SU-DHL-6 (cell line): ENCODE data around the gene RUVBL1.
A peak's percentile ranks its signal among the peaks of the same experiment; 100 is the strongest.
"Not testable (repeated sequence)": the region's sequence is repeated elsewhere in the genome, so short reads cannot be mapped to it uniquely, and the experiment has no call there.

ENCODE experiments used
- H2AFZ ChIP-seq: fragments of 200-600 bp; sonication (generic); 2 replicates; pipeline ENCODE4 v1.6.1; 2014; ENCODE audit warnings: low read depth, mild to moderate bottlenecking, moderate library complexity, mixed read lengths, antibody characterized with exemption, low read length; ENCODE audit not compliant: severe bottlenecking
- H3F3A ChIP-seq: fragments of 200-600 bp; shearing (Covaris generic); 2 replicates; pipeline ENCODE4 v1.6.0; 2016; ENCODE audit warnings: antibody characterized with exemption, mild to moderate bottlenecking; ENCODE audit not compliant: insufficient read depth
- H3K27ac ChIP-seq: fragments of 200-600 bp; sonication (generic); 2 replicates; pipeline ENCODE4 v1.5.1; 2016; ENCODE audit warnings: low read depth, mild to moderate bottlenecking, low read length, moderate library complexity, mixed read lengths
- H3K27me3 ChIP-seq: fragments of 200-600 bp; sonication (generic), shearing (Covaris generic); 2 replicates; pipeline ENCODE4 v1.6.0; 2014; ENCODE audit warnings: mild to moderate bottlenecking, low read length
- H3K36me3 ChIP-seq: fragments of 200-600 bp; sonication (generic); 2 replicates; pipeline ENCODE4 v1.6.1; 2014; ENCODE audit warnings: mild to moderate bottlenecking, low read length, mixed read lengths
- H3K4me2 ChIP-seq: fragments of 300-600, 200-600 bp; shearing (Covaris generic), sonication (generic); 2 replicates; pipeline ENCODE4 v1.6.0; 2014; ENCODE audit warnings: low read length, low read depth, mild to moderate bottlenecking; ENCODE audit not compliant: poor library complexity, severe bottlenecking
- H3K4me3 ChIP-seq: fragments of 200-600 bp; sonication (generic); 2 replicates; pipeline ENCODE4 v1.5.1; 2014; ENCODE audit warnings: antibody characterized with exemption, low read length, mild to moderate bottlenecking, mixed read lengths; ENCODE audit not compliant: insufficient read depth, poor library complexity, severe bottlenecking
- H3K79me2 ChIP-seq: fragments of 200-600 bp; sonication (generic); 2 replicates; pipeline ENCODE4 v1.6.1; 2014; ENCODE audit warnings: mild to moderate bottlenecking, low read length, moderate library complexity; ENCODE audit not compliant: insufficient read depth
- H3K9ac ChIP-seq: fragments of 200-600 bp; sonication (generic); 2 replicates; pipeline ENCODE4 v1.7.0; 2014; ENCODE audit warnings: mild to moderate bottlenecking, low read length
- H3K9me2 ChIP-seq: fragments of 200-600 bp; sonication (generic); replicated peaks from 2 replicates; pipeline ENCODE4 v1.6.1; 2014; ENCODE audit warnings: low read length; ENCODE audit not compliant: insufficient read depth
- H3K9me3 ChIP-seq: fragments of 200-600 bp; sonication (generic); 2 replicates; pipeline ENCODE4 v1.6.1; 2014; ENCODE audit warnings: low read length, mixed read lengths; ENCODE audit not compliant: insufficient read depth
- H4K20me1 ChIP-seq: fragments of 200-600 bp; sonication (generic); 2 replicates; pipeline ENCODE4 v1.6.1; 2014; ENCODE audit warnings: low read depth, mild to moderate bottlenecking, antibody characterized with exemption, low read length, moderate library complexity, mixed read lengths
- CTCF ChIP-seq: fragments of 200-600 bp; sonication (generic); IDR thresholded peaks from one replicate; pipeline ENCODE4 v1.5.1; 2017; ENCODE audit warnings: antibody characterized with exemption, mild to moderate bottlenecking, low read length, moderate library complexity; ENCODE audit not compliant: insufficient read depth, poor library complexity, severe bottlenecking
- EZH2phosphoT487 ChIP-seq: fragments of 200-600 bp; sonication (generic), shearing (Covaris generic); conservative IDR thresholded peaks from 2 replicates; pipeline ENCODE4 v1.6.1; 2018; ENCODE audit warnings: mild to moderate bottlenecking, antibody characterized with exemption, low read length, moderate library complexity, mixed read lengths

RUVBL1 gene

GRCh38 chr3:128155616-128156360 is 32.2 kb upstream of the RUVBL1 start:
- Histone ChIP-seq H3K79me2 (peaks cover 38% of the 10 kb centered on the region), H3K4me2 (peak overlapping the region; percentile 14), H3K27ac (no peak overlapping the region), H2AFZ (no peak overlapping the region), H3K9me2 (no peaks in the 10 kb centered on the region), H3K4me3 (no peak overlapping the region), H3K27me3 (no peaks in the 10 kb centered on the region), H3K9me3 (no peaks in the 10 kb centered on the region), H3F3A (peaks cover 8% of the 10 kb centered on the region), H4K20me1 (no peaks in the 10 kb centered on the region), H3K36me3 (no peaks in the 10 kb centered on the region; the same call in 1 of the 2 replicates), H3K9ac (no peak overlapping the region)
- no peak for TF ChIP-seq CTCF
- TF ChIP-seq EZH2phosphoT487 = no peak

GRCh38 chr3:128154354-128154753 is 30.7 kb upstream of the RUVBL1 start:
- Histone ChIP-seq H3K4me2 (peak overlapping the region; percentile 82), H3K9ac (peak overlapping the region; percentile 94), H3K79me2 (peaks cover 27% of the 10 kb centered on the region), H3K4me3 (peak overlapping the region; percentile 84)
- H3K27me3 ChIP-seq, H3K27ac ChIP-seq, H3K9me2 ChIP-seq, H3K36me3 ChIP-seq, H3F3A ChIP-seq, H4K20me1 ChIP-seq, H2AFZ ChIP-seq, H3K9me3 ChIP-seq: not testable (repeated sequence)

- H4K20me1 ChIP-seq = no peaks in the 10 kb centered on the region
- H3K9ac ChIP-seq = peak within 1 kb of the TSS; percentile 94
- no peaks in the 10 kb centered on the region for H3K27me3 ChIP-seq
- H3K27ac ChIP-seq = peak within 1 kb of the TSS; percentile 57
- H2AFZ ChIP-seq = peak within 1 kb of the TSS; percentile 99
- peak within 1 kb of the TSS; percentile 82 for H3K4me2 ChIP-seq
- peak within 1 kb of the TSS; percentile 84 for H3K4me3 ChIP-seq
- TF ChIP-seq CTCF = no peak
- peaks cover 27% of the 10 kb centered on the region for H3K79me2 ChIP-seq
- no peaks in the 10 kb centered on the region; the same call in 1 of the 2 replicates for H3K36me3 ChIP-seq
- no peaks in the 10 kb centered on the region for H3K9me3 ChIP-seq
- no peaks in the 10 kb centered on the region for H3K9me2 ChIP-seq
- H3F3A ChIP-seq = peaks cover 8% of the 10 kb centered on the region
These were observed 29.8 kb upstream of the RUVBL1 start, which contains the start of gene EEFSEC for GRCh38 chr3:128153156-128154041. EEFSEC (plus strand) TSS chr3:128153481; CDS start chr3:128153508, 27 bp downstream.
